Hepatocyte (in vitro differentiated cells): ENCODE data around the gene DEDD2. TPM values are rescaled to one million over a fixed set of nuclear protein-coding genes. Genes with fewer than 3 reads are reported as not detected.

Experiments used
- DNase-seq: peaks from one replicate; pipeline ENCODE4 v3.0.0-alpha.2; 2016; ENCODE audit warnings: low spot score
- H2AFZ ChIP-seq: fragments of 200-600 bp; sonication (generic); 2 replicates; pipeline ENCODE4 v1.6.0; 2016; ENCODE audit warnings: antibody characterized with exemption, mild to moderate bottlenecking
- H3K27ac ChIP-seq: fragments of 200-600 bp; sonication (generic); 2 replicates; pipeline ENCODE4 v1.5.1; 2016; ENCODE audit warnings: mild to moderate bottlenecking
- H3K27me3 ChIP-seq: fragments of 200-600 bp; sonication (generic); 2 replicates; pipeline ENCODE4 v1.6.1; 2016
- H3K36me3 ChIP-seq: fragments of 200-600 bp; sonication (generic); replicated peaks from 2 replicates; pipeline ENCODE4 v1.5.1; 2016; ENCODE audit warnings: low read depth; ENCODE audit not compliant: insufficient read depth
- H3K4me1 ChIP-seq: fragments of 200-600 bp; sonication (generic); 2 replicates; pipeline ENCODE4 v1.5.1; 2016; ENCODE audit warnings: mild to moderate bottlenecking, moderate library complexity; ENCODE audit not compliant: insufficient read depth
- H3K4me2 ChIP-seq: fragments of 200-600 bp; sonication (generic); 2 replicates; pipeline ENCODE4 v1.6.0; 2016
- H3K4me3 ChIP-seq: fragments of 200-600 bp; sonication (generic); 2 replicates; pipeline ENCODE4 v1.5.1; 2016; ENCODE audit warnings: mild to moderate bottlenecking
- H3K79me2 ChIP-seq: fragments of 200-600 bp; sonication (generic); 2 replicates; pipeline ENCODE4 v1.6.0; 2017; ENCODE audit warnings: mild to moderate bottlenecking
- H3K9me2 ChIP-seq: fragments of 200-600 bp; sonication (generic); replicated peaks from 2 replicates; pipeline ENCODE4 v1.6.0; 2017; ENCODE audit warnings: mild to moderate bottlenecking; ENCODE audit not compliant: insufficient read depth
- H3K9me3 ChIP-seq: fragments of 200-600 bp; sonication (generic); 2 replicates; pipeline ENCODE4 v1.5.1; 2016; ENCODE audit warnings: low read depth, mild to moderate bottlenecking
- H4K20me1 ChIP-seq: fragments of 200-600 bp; sonication (generic); 2 replicates; pipeline ENCODE4 v1.6.0; 2016; ENCODE audit warnings: mild to moderate bottlenecking; ENCODE audit not compliant: insufficient read depth, poor library complexity, severe bottlenecking
- EZH2 ChIP-seq: fragments of 200-600 bp; sonication (generic); IDR thresholded peaks from 2 replicates; pipeline ENCODE4 v1.6.1; 2016; ENCODE audit warnings: antibody characterized with exemption, mild to moderate bottlenecking, borderline replicate concordance
- EZH2phosphoT487 ChIP-seq: fragments of 200-600 bp; sonication (generic); IDR thresholded peaks from one replicate; pipeline ENCODE4 v1.6.1; 2018; ENCODE audit warnings: antibody characterized with exemption, mild to moderate bottlenecking, low read depth, moderate library complexity; ENCODE audit not compliant: unreplicated experiment, severe bottlenecking
- WGBS: methylation state at CpG from one replicate; pipeline ENCODE4 v1.1.6; 2016; ENCODE audit warnings: low lambda C conversion rate; ENCODE audit errors: missing lambda C conversion rate; 5-methylcytosine and 5-hydroxymethylcytosine counted together
- polyA plus RNA-seq: library from polyadenylated mRNA; unstranded; fragments of >200 nt; fragmentation: Nextera tagmentation; extraction: Ambion mirVana; gene quantifications from 2 replicates; pipeline ENCODE4 v1.2.1, GENCODE V29; 2016
- total RNA-seq: library from RNA; depleted of rRNA; stranded (reverse); fragments of >200 nt; gene quantifications from 2 replicates; pipeline ENCODE4 v1.2.3, GENCODE V29; 2014
- TF ChIP-seq, protein P1 (sequence below): fragments of 200-600 bp; sonication (generic); IDR thresholded peaks from 2 replicates; pipeline ENCODE4 v1.5.1; 2016; ENCODE audit warnings: antibody characterized with exemption, mild to moderate bottlenecking; ENCODE audit not compliant: poor library complexity

DEDD2 gene
- total and polyA plus RNA-seq, 2 experiments from 2014 or later, result 34.2 to 37.8 TPM

DNA sequence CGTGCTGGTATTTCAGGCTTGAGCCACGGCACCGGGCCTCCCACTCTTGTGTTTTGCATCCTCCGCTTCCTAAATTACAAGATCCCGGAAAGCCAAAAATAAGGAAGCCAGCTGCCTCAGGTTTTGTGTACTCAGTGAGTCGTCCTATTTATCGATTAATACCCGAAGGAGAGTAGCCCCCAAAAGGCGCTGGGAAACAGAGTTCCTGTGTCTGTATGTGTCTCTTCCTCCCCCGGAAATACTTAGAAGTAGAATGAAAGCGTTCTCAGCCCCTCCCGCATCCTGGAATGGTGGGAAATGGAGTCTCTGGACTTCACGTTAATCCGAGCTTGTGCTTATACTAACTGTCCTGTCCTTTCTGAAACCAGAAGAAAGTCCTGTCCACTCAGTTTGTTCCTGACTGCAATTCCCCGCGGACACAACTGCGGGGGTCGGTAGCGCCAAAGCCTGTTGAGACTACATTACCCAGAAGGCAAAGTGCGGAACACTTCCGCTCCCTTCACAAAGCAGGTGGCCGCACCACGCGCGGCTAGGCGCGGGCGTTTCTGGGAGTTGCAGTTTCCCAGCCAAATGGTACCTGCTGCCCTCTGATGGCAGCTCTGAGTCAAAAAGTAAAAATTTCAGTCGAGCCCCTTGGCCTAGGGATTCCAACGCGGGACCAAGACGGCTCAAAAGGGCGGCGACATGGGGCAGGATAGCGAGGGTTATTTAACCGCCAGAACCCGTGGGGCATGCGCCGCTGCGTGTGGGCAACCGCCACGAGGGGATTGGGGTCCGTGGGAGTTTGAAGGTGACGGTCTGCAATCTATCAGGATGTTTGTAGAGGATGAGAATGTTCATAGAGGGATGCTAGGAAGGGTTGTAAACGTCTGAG, 27.1 kb upstream of the DEDD2 start:
- WGBS, result 7% methylated on average over 45 of the region's 45 CpGs
- Histone ChIP-seq H4K20me1 (peaks cover 5% of the 10 kb centered on the region), H3K4me3 (peak overlapping the region; percentile 51), H3K27me3 (no peaks in the 10 kb centered on the region), H3K27ac (peak overlapping the region; percentile 89), H3K36me3 (no peaks in the 10 kb centered on the region), H3K79me2 (peaks cover 34% of the 10 kb centered on the region), H2AFZ (peak overlapping the region; percentile 33), H3K9me2 (no peaks in the 10 kb centered on the region), H3K9me3 (no peaks in the 10 kb centered on the region), H3K4me1 (peaks cover 12% of the 10 kb centered on the region), H3K4me2 (peak overlapping the region; percentile 92)
- TF ChIP-seq, protein P1, sequence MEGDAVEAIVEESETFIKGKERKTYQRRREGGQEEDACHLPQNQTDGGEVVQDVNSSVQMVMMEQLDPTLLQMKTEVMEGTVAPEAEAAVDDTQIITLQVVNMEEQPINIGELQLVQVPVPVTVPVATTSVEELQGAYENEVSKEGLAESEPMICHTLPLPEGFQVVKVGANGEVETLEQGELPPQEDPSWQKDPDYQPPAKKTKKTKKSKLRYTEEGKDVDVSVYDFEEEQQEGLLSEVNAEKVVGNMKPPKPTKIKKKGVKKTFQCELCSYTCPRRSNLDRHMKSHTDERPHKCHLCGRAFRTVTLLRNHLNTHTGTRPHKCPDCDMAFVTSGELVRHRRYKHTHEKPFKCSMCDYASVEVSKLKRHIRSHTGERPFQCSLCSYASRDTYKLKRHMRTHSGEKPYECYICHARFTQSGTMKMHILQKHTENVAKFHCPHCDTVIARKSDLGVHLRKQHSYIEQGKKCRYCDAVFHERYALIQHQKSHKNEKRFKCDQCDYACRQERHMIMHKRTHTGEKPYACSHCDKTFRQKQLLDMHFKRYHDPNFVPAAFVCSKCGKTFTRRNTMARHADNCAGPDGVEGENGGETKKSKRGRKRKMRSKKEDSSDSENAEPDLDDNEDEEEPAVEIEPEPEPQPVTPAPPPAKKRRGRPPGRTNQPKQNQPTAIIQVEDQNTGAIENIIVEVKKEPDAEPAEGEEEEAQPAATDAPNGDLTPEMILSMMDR, result peak; percentile 69
- no peak for TF ChIP-seq EZH2phosphoT487
- DNase-seq, result peak; percentile 95

- DNase-seq, result peak; percentile 99
- H2AFZ ChIP-seq, result peak within 1 kb of the TSS; percentile 43
- under 1% methylated on average over 73 of the region's 76 CpGs for WGBS
These were observed 25.3 kb upstream of the DEDD2 start, which contains the start of gene GSK3A for GRCh38 chr19:42242512-42243409. GSK3A (minus strand) TSS chr19:42242602; CDS start chr19:42242465, 137 bp downstream.

DNA sequence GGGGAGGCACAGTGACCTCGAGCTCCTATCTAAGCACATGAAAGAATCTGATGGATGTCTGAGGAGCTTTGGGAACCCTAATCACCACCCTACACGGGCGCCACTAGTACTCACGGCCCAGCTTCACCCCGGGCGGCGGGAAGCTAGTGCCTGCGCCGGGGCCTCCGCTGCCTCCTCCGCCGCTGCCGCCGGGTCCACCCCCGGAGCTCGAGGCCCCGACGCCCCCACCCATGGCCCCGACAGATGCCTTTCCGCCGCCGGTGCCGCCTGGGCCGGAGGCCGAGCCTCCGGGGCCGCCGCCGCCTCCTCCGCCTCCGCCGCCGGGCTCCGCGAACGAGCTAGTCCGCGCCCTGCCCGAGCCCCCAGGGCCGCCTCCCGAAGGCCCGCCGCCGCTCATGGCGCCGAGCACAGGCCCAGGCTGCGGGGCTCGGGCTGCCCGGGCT, 24.6 kb upstream of the DEDD2 start:
- H3K79me2 ChIP-seq, result peaks cover 43% of the 10 kb centered on the region
- H3K9me2 ChIP-seq, result no peaks in the 10 kb centered on the region
- no peaks in the 10 kb centered on the region for H4K20me1 ChIP-seq
- H3K36me3 ChIP-seq, result no peaks in the 10 kb centered on the region
- TF ChIP-seq EZH2 (no peak), EZH2phosphoT487 (no peak)
- TF ChIP-seq, protein P1, result no peak
- peak overlapping the region; percentile 43 for H2AFZ ChIP-seq
- peak overlapping the region; percentile 79 for H3K27ac ChIP-seq
- DNase-seq, result peak; percentile 49
- H3K4me2 ChIP-seq, result peak overlapping the region; percentile 93
- no peaks in the 10 kb centered on the region for H3K9me3 ChIP-seq
- H3K4me3 ChIP-seq, result peak overlapping the region; percentile 82
- no peaks in the 10 kb centered on the region for H3K27me3 ChIP-seq
- WGBS, result 2% methylated on average over 34 of the region's 49 CpGs
- peaks cover 12% of the 10 kb centered on the region for H3K4me1 ChIP-seq

More at GRCh38 chr19:42242512-42243409, 25.3 kb upstream of the DEDD2 start, which contains the start of gene GSK3A:
- Histone ChIP-seq H3K4me1 (peaks cover 12% of the 10 kb centered on the region), H3K4me2 (peak within 1 kb of the TSS; percentile 93), H3K4me3 (peak within 1 kb of the TSS; percentile 82), H3K9me3 (no peaks in the 10 kb centered on the region), H4K20me1 (no peaks in the 10 kb centered on the region), H3K27ac (peak within 1 kb of the TSS; percentile 89), H3K27me3 (no peaks in the 10 kb centered on the region), H3K79me2 (peaks cover 42% of the 10 kb centered on the region), H3K36me3 (no peaks in the 10 kb centered on the region), H3K9me2 (no peaks in the 10 kb centered on the region)
- TF ChIP-seq, protein P1, result no peak
- no peak for TF ChIP-seq EZH2phosphoT487
- TF ChIP-seq EZH2, result no peak
